NCI-H1694 (cell line): ENCODE measurements around the gene SLC35A2.

Experiments used
- DNase-seq: peaks from one replicate; lab custom pipeline; 2025; lab: John Stamatoyannopoulos, UW

Gene SLC35A2

DNA sequence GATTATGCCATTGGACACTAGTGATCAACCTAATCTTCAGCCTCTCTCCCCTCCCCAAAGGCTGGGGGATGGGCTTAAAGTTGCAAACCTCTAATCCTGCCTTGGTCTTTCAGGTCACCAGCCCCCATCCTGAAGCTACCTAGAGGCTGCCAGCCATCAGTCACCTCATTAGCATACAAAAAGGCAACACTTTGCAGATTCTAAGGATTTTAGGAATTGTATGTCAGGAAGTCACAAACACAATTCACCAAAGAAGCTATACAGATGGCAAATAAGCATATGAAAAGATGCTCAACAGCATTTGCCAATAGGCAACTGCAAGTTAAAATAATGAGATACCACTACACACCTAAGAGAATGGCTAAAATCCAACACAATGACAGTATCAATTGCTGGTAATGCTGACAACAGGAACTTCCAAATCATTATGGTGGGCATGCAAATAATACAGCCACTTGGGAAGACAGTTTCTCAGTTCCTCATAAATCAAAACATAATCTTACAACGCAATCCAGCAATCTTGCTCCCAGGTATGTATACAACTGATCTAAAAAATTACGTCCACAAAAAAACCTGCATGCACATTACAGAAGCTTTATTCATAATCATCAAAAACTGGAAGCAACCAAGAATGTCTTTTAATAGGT is 16.4 kb upstream of the SLC35A2 start:
- no peak for DNase-seq

DNA sequence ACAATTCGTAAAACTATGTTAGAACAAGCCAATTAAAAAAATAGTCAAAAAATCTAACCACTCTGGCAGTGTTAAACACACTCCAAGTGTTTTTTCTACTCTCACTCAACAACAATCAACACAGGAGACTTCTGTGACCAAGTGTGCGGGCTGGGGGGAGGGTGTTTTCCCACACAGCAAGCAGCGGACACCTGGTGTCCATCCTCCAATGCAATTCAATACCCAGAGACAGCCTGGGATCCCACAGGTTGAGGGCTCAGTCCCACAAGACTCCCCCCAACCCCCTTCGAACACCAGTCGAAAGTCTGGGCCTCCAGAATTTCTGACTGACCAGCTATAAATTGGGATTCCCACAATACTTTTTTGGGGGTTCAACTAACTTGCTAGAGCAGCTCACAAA is 15.7 kb upstream of the SLC35A2 start:
- DNase-seq: no peak

DNA sequence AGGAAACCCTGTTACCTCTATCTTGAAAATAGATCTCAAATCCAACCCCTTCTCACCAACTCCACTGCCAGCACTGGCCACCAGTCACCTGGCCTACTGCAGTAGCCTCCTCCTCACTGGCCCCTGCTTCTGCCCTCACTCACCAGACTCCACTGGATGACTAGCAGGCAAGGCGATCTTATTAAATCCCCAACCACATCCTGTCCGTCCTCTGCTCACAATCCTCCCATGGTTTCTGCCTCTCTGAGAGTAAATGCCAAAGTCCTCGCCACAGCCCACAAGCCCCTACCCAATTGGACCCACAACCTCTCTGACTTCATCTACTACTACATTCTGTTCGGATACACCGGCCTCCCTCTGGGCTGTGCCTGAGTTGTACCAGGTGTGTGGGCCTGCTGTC is 12.8 kb upstream of the SLC35A2 start:
- no peak for DNase-seq

DNA sequence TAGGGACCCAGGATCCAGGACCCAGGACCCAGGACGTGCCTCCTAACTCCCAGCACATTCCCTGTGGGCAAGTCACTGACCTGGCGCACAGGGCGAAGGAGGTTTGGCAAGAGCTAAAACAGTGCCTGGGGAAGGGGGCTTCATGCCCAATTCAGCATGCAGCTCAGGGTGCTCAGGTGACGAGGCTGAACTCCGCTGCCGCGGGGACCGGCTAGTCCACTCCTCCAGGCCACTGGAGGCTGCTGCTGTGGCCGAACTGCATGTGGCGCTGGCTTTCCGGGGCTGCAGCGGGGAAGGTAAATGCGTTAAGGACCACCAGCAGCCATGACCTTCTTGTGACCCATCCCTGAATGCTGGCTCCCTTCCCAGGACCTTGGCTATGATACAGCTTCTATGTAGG is 12.3 kb upstream of the SLC35A2 start:
- DNase-seq: no peak

DNA sequence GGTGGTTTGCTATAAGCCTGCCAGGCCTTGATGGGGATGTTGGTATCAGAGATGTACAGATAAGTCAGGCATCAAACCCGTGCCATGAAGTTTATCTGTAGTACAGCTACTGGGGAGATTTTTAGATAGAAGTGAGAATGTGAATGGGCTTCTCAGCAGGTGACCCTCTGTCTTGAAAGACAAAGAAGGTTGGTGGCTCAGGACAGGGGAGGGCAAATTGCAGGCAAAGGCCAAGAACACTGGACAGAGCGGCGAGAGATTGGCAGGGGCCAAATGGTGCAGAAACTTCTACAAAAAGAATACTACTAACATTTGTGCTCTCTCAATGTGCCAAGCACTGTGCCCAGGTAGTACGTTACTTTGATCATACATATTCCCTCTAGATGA is 9.3 kb upstream of the SLC35A2 start:
- no peak for DNase-seq

DNA sequence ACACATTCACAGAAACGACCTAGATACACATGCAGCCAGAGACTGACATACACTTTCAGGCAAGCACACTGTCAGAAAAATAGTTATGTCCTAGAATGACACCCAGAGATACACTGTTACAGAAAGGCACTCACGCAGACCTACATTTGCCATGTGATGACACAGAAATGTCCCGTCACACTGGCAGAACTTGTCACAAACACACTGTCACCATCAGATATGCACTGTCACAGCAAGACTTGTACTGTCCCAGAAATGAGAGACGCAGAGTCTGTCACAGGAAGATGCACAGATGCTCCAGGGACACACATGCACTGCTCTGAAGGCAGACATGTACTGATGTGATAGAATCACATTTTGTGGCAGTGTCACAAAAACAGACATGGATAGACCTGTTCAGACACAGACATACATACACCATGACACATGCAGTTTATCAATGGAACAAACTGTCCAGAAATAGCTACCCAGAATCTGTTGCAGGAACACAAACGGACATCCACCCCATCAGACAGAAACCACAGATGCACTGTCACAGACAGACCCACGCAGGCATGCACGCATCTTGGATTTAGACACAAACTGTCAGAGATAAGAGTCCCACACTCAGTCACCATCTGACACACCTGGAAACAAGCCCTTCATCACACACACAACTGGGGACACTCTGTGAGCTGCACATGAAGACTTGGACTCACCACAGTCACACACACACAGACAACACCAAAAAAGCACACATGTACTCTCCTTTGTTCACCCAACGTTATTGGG is 8.7 kb upstream of the SLC35A2 start:
- DNase-seq: peak; percentile 3

DNA sequence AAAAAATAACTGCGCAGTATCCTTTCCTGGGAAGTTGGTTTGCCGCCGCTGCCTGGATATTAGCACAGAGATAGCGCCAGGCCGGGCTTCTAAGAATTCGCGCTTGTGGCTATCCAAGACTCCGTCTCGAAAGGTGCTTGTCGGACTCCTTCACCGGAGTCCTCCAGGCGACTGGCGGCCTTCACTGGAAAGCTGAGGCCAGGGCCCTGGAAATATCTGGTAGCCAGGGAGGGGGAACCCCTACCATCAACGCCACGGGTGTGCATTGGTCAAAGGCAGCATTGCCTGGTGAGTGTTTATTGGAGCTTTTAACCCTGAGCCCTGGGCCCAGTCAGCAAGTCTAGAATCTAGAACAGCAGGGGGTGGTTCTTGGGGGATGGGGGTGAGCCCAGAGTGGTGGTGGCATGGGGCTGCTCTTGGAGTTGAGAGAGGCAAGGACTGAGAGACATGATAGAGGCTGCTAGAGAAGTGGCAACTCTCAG is 8.0 kb upstream of the SLC35A2 start:
- no peak for DNase-seq

DNA sequence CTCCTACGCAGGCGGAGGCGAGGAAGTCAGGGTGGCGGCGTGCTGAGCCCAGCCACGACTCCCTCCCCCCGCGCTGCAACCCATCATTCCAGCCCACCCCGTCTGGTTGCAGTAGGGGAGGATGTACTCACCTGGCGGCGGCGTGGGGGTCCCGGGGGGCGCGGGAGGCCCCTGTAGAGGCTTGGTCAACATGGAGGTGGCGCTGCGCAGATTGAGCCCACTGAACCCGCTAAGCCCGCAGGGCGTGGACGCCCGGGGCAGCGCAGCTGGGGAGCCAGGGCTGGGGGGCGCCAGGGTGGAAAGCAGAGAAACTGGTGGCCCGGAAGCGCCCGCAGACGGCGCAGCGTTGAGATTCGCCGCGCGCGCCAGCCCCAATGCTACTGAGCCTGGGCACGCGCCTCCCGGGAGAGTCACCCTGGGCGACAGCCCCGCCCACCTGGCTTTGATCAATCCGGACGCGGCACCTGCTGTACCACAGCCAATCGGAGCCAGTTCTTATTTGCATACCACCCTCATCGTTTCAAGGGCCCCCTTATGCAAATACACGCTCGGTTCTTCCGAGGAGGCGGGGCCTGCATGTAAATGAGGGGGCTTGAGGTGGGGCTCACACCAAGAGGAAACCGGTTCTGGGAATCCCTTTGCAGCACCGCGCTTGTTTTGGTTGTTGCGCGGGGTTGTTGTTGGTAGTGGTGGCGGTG is 7.3 kb upstream of the SLC35A2 start, which contains the start of gene PIM2:
Gene PIM2, minus strand, starts transcription at position 382 of the 698 bp plus-strand sequence. Its CDS starts 190 bp downstream, at position 192.
- DNase-seq: peak; percentile 93

DNA sequence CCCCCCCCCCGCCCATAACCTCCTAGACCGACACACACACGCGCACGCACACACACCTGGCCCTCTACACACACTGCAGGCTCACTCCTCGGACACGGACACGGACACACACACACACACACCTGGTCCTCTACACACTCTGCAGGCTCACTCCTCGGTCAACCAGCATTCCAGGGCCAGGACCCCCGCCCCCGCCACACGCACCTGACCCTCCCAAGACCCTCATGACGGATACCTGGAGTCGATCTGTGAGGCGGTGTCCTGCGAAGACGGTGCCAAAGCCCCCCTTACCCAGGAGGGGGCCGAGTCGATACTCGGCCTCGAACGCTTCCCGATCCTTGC is 6.8 kb upstream of the SLC35A2 start:
- no peak for DNase-seq

DNA sequence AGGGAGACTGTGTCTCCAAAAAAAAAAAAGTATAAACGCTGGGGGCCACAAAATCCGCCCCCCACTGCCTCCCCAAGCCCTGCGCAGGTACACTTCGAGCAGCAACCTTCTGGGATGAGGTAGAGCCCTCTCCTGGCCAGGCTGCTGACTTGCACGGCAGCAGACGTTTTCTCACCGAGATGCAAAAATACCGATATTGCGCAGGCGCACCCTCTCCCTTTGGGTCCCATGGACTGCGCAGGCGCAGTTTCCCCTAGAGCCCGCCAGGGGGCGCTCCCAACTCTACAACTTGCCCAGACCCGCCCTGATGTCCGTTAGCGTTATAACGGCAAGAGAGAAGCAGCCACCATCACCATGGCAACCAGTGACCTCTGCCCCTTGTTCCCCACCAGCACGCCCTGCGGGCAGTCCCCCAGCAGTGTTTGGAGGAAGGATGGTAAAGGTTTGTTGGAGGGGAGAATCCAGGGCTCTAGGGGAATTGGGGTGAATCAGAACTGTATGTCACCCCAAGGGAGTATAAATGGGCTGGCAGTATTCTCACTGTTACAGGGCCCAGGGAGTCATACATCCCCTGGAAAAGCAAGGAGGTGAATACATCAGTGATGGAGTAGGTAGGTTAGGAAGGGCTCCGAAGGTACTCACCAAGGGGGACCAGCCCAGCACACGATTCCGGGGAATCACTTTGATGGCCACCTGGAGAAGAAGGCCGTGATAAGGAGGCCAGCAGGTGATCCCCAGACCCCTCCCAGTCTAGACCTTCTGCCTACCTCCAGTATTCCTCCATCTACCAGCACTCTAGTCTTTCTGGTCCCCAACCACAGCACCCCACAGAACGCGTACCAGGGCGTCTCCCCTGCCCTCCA is 5.9 kb upstream of the SLC35A2 start:
- peak; percentile 90 for DNase-seq

DNA sequence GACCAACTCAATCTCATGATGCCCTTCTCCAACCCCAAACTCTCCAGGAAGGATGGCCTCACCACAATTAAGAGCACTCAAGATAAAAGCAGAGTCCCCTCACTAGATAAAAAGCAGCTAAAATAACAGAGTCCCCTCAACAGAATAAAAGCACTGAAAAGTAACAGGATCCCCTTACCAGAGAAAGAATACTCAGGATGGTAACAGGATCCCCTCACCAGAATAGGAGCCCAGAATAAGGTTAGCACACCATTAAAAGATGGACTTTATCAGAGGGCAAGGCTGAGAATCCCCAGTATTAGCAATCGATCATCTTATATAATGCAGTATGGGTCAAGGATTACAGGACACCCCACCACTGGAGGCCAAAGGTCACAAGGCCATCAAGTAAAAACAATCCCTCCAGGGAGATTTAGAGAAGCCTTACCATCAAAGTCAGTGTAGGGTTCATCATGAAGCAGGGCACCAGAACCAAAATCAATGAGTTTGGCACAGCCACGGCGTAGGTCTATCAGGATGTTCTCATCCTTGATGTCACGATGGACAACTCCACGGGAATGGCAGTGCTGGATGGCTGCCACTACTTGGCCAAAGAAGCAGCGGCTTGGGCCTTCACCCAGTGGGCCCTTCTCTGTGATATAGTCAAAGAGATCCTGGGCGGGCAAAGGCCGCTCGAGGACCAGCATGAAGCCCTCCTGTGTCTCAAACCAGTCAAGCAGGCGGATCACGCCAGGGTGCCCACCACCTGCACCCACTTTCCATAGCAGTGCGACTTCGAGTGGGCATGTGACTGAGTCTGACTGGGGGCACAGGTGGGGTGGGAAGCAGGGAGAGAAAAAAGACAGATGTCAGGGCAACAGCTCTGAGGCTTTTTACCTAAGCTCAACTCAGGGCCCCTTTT is 3.4 kb upstream of the SLC35A2 start:
- no peak for DNase-seq

DNA sequence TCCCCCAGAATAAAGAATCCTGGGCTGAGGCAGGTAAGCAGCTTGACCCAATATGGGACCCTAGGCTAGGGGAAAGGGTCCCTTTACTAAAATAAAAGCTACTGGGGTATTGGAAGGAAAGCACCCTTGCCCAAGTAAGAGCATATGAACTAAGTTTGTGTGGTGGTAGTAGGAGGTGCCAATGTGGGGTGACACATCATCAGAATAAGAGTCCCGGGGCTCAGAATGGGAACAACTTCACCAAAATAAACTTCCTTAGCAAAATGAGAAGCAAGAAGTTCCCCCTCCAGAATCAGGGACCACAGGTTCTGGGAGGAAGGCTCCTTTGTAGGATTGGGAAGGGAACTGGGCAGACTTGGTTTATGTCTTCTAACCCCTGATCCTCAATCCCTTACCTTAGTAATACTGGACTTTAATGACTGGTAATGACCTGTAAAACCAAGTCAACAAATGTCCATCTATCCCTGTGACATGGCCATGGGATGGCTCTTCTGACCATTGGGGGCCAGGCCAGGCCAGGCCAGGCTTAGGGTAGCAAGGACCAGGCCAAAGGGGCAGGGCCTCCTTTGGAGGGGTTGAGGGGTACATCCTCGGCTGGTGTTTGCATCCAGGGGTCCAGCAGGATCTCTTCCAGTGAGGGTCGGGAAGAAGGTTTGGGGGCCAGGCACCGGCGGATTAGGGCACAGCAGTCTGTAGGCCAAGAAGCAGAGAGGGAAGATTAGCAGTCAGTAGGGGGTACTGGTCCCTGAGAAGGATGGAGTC is 2.3 kb upstream of the SLC35A2 start:
- no peak for DNase-seq

DNA sequence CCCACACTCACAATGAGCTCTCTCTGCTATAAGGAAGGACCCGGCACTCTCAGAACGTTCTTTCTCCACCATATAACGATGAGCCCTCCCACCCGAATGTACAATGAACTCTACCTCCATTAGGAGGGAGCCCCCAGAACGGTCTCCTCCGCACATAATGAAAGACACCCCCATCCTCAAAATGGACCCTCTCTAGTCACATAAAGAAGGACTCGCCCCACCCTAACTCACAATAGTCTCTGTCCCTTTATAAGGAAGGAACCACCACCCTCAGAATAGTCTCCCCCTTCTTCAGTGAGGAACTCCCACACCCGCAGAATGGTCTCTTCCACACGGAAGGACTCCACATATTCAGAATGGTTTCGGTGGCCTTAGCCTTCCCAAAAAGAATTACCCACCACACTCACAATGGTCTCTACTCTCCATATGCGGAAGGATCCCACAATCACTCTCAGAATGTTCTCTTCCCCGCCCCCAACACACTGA is 477 bp downstream of the SLC35A2 start:
- no peak for DNase-seq

DNA sequence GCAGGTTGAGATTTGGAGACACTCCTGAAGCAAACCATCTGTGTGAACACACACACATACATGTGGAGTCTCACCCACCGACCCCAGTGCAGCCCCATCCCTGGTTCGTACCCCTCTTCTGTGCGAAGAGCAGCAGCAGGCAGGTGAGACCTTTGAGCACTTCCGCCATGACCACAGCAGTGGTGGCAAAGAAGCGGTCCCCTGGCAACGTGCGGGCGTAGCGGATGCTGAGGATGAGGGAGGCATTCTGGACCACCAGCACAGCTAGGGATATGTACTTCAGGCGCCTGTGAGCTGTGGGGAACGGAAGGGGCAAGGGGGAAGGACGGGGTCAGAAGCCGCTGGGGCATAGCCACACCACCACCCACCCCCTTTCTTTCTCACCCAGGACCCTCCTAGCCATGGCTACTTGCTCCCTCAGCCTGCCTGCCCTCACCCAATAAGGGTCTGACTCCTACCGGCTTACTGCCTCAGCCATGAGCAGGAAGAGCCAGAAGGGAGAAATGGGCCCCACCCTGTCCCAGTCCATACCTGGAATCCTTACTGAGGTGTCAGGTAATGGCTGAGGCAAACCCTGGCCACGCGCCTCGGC is 1.6 kb downstream of the SLC35A2 start:
- DNase-seq: no peak

DNA sequence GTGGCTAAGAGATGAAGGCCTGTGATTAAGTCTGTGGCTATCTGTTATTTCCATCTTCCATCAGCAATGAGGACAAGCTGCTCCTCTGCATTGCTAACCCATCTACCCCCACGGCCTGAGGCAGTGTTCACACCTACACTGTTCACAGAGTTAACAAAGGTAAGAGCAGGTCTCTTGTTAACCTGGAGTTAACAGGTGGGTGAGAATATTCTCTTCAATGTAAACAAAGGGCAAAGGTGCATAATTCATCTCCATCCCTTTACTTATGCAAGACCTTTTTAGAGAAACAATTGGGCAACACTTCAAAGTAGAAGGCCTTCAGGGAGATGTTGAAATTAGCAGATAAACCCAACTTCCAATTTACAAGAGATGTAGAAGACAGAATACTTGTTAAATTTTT is 2.8 kb downstream of the SLC35A2 start:
- no peak for DNase-seq

DNA sequence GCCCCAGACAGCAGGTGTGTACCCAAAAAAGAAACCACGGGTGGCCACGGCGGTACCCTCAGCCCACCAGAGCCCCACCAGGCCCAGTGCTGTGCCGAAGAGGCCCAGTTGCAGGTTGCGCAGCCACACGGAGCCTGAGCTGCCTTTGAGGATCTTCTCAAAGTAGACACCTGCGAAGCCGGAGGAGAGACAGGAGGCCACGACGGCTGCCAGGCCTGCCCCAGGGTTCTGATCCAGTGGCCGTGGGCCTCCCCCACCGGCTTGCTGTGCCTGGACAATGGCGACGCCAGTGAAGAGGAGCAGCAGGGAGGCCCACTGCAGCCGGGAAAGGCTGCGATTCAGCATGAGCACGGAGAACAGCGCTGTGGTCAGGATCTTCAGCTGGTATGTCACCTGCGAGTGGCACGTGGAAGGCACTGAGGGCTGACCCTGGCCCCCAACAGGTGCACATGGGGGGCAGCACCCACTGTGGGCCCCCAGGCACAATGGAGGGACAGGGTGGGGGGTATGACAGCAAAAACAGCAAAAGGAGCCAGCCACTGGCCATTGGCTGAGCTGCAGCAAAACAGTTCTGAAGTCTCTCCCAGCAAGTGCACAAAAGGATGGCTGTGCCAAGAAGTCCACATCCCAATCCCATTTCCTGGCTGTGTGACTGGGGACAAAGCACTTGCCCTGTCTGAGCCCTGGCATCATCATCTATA is 6.2 kb downstream of the SLC35A2 start:
- DNase-seq: no peak

DNA sequence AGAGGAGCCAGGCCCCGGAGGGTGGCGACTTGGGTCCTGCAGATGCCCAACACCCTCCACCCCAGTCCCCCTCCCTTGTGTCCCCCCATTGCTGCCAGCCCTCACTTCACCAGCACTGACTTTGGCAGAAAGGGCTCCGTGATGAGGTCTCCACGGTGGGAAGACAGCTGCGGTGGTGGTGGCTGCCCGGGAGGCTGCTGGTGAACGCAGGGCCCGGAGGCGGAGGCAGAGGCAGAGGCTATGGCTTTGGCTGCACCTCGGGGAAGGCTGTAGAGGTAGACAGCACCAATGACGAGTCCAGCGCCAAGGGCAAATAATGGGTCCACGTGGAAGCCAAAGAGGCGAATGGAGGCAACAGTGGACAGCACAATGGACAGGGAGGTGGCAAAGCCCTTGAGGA is 6.8 kb downstream of the SLC35A2 start:
- DNase-seq: no peak

DNA sequence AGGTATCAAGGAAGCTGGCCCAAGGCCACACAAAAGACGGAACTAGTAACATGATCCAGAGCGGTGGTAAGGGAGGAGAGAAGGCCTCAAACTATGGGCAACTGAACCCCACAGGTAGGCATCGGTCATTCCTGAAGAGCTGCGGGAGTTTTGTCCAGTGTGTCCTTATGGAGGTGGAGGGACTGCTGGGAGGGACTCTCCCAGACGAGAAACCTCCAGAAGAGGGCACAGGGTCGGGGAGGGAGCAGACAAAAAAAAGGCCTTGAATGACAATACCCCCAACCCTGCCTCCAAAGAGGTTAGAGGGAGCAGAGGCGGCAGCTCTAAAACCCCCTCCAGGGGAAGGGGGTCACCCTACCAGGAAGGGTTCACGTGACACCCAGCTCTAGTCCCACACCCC is 7.3 kb downstream of the SLC35A2 start:
- DNase-seq: no peak

DNA sequence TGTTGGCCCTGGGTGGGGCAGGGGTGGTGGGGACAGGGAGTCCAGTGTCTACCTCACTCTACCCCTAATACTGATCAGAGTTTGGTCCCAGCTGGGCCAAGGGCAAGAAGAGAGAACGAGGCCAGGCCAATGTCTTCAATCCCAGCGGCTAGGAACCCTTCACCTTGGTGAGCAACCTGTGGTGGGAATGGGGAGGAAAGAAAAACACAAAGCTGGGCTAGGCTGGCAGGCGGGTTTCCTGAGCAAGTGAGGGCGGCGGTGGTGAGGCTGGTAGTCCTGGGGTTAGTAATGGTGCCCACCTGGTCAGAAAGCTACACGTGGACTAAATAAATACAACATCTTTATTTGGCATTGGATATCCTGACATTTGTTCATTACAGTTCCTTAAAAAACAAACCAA is 8.2 kb downstream of the SLC35A2 start:
- DNase-seq: no peak
